ENCODE measurements around the gene DAB2IP. TPM values are rescaled to one million over a fixed set of nuclear protein-coding genes. Genes with fewer than 3 reads are reported as not detected.
A peak's percentile ranks its signal among the peaks of the same experiment; 100 is the strongest.

DAB2IP gene
- total RNA-seq, 3 donors from 2014 or later = 109 to 157 (median 111) TPM

- Histone ChIP-seq H3K9me3 (no peaks in the 10 kb centered on the region), H3K4me3 (no peak overlapping the region), H3K4me1 (ENCODE audit: low read depth) (no peaks in the 10 kb centered on the region), H3K36me3 (ENCODE audit: low read depth) (peaks cover 10% of the 10 kb centered on the region)
- ATAC-seq = no peak
- intact Hi-C loops (cut with DNase I, micrococcal nuclease) = no loop called here
- DNase-seq = peak in 2 of 3 donors; percentile 11 to 28
- no peak for TF ChIP-seq CTCF (IDR thresholded peaks at IDR 0.05)
Observed at GRCh38 chr9:121770415-121771273, 119.2 kb downstream of the DAB2IP start.

- intact Hi-C loops (cut with DNase I, micrococcal nuclease) = no loop called here
- Histone ChIP-seq H3K36me3 (ENCODE audit: low read depth) (peaks cover 7% of the 10 kb centered on the region), H3K4me3 (no peak overlapping the region), H3K4me1 (ENCODE audit: low read depth) (no peaks in the 10 kb centered on the region), H3K9me3 (no peaks in the 10 kb centered on the region)
- no peak for ATAC-seq
- DNase-seq = peak in 2 of 3 donors; percentile 17 to 25
- TF ChIP-seq CTCF (IDR thresholded peaks at IDR 0.05) = no peak
Observed at GRCh38 chr9:121771418-121771817, 120.0 kb downstream of the DAB2IP start.

- ATAC-seq (no peak), DNase-seq (peak in 2 of 3 donors; percentile 16 to 42)
- intact Hi-C loops (cut with DNase I, micrococcal nuclease) = no loop called here
- Histone ChIP-seq H3K4me1 (ENCODE audit: low read depth) (no peaks in the 10 kb centered on the region), H3K9me3 (no peaks in the 10 kb centered on the region), H3K36me3 (ENCODE audit: low read depth) (peaks cover 1% of the 10 kb centered on the region), H3K4me3 (no peak overlapping the region)
- no peak for TF ChIP-seq CTCF (IDR thresholded peaks at IDR 0.05)
Observed at GRCh38 chr9:121771851-121772599, 120.6 kb downstream of the DAB2IP start.

DNA sequence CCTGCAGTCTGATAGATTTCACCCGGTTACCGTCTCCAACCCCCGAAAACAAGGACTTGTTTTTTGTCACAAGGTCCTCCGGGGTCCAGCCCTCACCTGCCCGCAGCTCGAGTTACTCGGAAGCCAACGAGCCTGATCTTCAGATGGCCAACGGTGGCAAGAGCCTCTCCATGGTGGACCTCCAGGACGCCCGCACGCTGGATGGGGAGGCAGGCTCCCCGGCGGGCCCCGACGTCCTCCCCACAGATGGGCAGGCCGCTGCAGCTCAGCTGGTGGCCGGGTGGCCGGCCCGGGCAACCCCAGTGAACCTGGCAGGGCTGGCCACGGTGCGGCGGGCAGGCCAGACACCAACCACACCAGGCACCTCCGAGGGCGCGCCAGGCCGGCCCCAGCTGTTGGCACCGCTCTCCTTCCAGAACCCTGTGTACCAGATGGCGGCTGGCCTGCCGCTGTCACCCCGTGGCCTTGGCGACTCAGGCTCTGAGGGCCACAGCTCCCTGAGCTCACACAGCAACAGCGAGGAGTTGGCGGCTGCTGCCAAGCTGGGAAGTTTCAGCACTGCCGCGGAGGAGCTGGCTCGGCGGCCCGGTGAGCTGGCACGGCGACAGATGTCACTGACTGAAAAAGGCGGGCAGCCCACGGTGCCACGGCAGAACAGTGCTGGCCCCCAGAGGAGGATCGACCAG, 121.3 kb downstream of the DAB2IP start:
- intact Hi-C loops (cut with DNase I, micrococcal nuclease) = no loop called here
- Histone ChIP-seq H3K36me3 (ENCODE audit: low read depth) (no peaks in the 10 kb centered on the region), H3K4me3 (no peak overlapping the region), H3K4me1 (ENCODE audit: low read depth) (no peaks in the 10 kb centered on the region), H3K9me3 (no peaks in the 10 kb centered on the region)
- no peak for ATAC-seq
- no peak for TF ChIP-seq CTCF (IDR thresholded peaks at IDR 0.05)
- peak in 2 of 3 donors; percentile 27 to 47 for DNase-seq

DNA sequence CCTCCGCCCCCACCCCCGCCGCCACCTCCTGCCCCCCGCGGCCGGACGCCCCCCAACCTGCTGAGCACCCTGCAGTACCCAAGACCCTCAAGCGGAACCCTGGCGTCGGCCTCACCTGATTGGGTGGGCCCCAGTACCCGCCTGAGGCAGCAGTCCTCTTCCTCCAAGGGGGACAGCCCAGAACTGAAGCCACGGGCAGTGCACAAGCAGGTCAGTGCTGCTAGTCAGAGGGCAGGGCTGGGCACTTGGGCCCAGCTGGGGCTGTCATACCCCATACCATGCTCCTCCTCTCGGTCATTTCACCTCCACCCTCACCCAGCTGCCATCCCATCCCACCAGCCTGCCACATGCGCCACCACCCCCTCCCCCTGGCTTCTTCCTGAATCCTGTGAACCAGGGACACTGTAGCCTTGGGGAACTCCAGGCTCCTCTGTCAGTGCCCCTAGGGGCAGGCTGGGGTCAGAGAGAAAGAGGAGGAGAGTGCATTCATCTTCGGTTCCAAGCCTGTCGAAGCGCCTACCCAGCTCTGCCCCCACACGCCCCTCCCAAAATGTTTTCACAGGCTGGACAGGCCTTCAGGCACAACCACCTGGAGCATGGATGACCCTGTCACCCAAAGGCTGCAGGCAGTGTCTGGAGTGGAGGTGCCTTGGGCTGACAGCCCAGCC, 122.0 kb downstream of the DAB2IP start:
- no peak overlapping the region for H3K4me3 ChIP-seq
- no peak for ATAC-seq

More for the DNA sequence above, 122.0 kb downstream of the DAB2IP start:
- DNase-seq = peak in 2 of 3 donors; percentile 21 to 43
- Histone ChIP-seq H3K9me3 (no peaks in the 10 kb centered on the region), H3K36me3 (ENCODE audit: low read depth) (no peaks in the 10 kb centered on the region), H3K4me1 (ENCODE audit: low read depth) (no peaks in the 10 kb centered on the region)
- intact Hi-C loops (cut with DNase I, micrococcal nuclease) = no loop called here
- TF ChIP-seq CTCF (IDR thresholded peaks at IDR 0.05) = no peak
